H1 (cell line): ENCODE measurements around the gene JPH3. TPM values are rescaled to one million over a fixed set of nuclear protein-coding genes. Genes with fewer than 3 reads are reported as not detected.

ENCODE experiments used
- CTCF ChIA-PET: fragments of 300-600 bp; sonication (Branson Sonifier 250); formaldehyde crosslinking; loops from one replicate; lab custom pipeline; 2021; ENCODE audit not compliant: partially characterized antibody; lab: Charles Lee
- POLR2A ChIA-PET: fragments of 300-600 bp; sonication (Branson Sonifier 250); formaldehyde crosslinking; loops from one replicate; lab custom pipeline; 2021; ENCODE audit warnings: inconsistent platforms; ENCODE audit not compliant: partially characterized antibody; lab: Charles Lee
- DNase-seq, 2 experiments: peaks; one replicate each; pipeline versions ENCODE4 v3.0.0 to v3.0.0-alpha.2; 2010 to 2022; ENCODE audit warnings: low spot score in 2 of 2, low read depth in 1 of 2, mixed read lengths in 1 of 2
- FAIRE-seq: peaks from 2 replicates; lab custom pipeline; 2011; peaks lifted over from hg19 to GRCh38; lab: Jason Lieb, UNC
- H2AFZ ChIP-seq: 2 replicates; pipeline ENCODE4 v1.8.1; 2012; ENCODE audit warnings: low read length, inconsistent platforms
- H2AK5ac ChIP-seq: 2 replicates; pipeline ENCODE4 v1.6.1; 2013; ENCODE audit warnings: low read depth, low read length
- H2BK120ac ChIP-seq: replicated peaks from 2 replicates; pipeline ENCODE3; 2013; ENCODE audit warnings: low read depth, low read length, inconsistent platforms
- H2BK12ac ChIP-seq: 2 replicates; pipeline ENCODE4 v1.6.1; 2013; ENCODE audit warnings: low read depth, low read length
- H2BK15ac ChIP-seq: 2 replicates; pipeline ENCODE4 v1.6.1; 2013; ENCODE audit warnings: low read length
- H2BK20ac ChIP-seq: 2 replicates; pipeline ENCODE4 v1.6.1; 2013; ENCODE audit warnings: low read length
- H2BK5ac ChIP-seq: 2 replicates; pipeline ENCODE4 v1.6.1; 2013; ENCODE audit warnings: low read depth, low read length
- H3K14ac ChIP-seq: 2 replicates; pipeline ENCODE4 v1.6.1; 2013; ENCODE audit warnings: inconsistent platforms; ENCODE audit not compliant: insufficient read length
- H3K18ac ChIP-seq: 2 replicates; pipeline ENCODE4 v1.6.1; 2013; ENCODE audit warnings: low read length; ENCODE audit errors: extremely low read depth
- H3K23ac ChIP-seq: 2 replicates; pipeline ENCODE4 v1.6.1; 2013; ENCODE audit warnings: inconsistent platforms; ENCODE audit not compliant: insufficient read length
- H3K23me2 ChIP-seq: 2 replicates; pipeline ENCODE4 v1.6.1; 2013; ENCODE audit warnings: low read depth, low read length
- H3K27ac ChIP-seq: 2 replicates; pipeline ENCODE4 v1.6.1; 2011; ENCODE audit warnings: low read depth, low read length, inconsistent platforms
- H3K27me3 ChIP-seq, 4 experiments: replicated peaks in 1 of 4; 1 replicate in 1 of 4; 2 replicates in 3 of 4; pipeline versions ENCODE4 v1.6.1 to v1.8.1; 2011 to 2013; ENCODE audit warnings: low read length in 3 of 4, mild to moderate bottlenecking in 3 of 4, inconsistent platforms in 2 of 4, mixed read lengths in 2 of 4, moderate library complexity in 1 of 4; ENCODE audit not compliant: control insufficient read depth in 3 of 4, insufficient read depth in 3 of 4; ENCODE audit errors: extremely low read depth in 1 of 4
- H3K36me3 ChIP-seq, 4 experiments: 2 replicates each; pipeline versions ENCODE4 v1.6.1 to v1.8.1; 2011 to 2013; ENCODE audit warnings: mild to moderate bottlenecking in 4 of 4, low read length in 3 of 4, moderate library complexity in 2 of 4, control low read depth in 1 of 4, inconsistent platforms in 1 of 4; ENCODE audit not compliant: insufficient read depth in 4 of 4, control insufficient read depth in 2 of 4
- H3K4ac ChIP-seq: replicated peaks from 2 replicates; pipeline ENCODE3; 2013; ENCODE audit warnings: low read length, low read depth, mixed read lengths, inconsistent platforms; ENCODE audit not compliant: insufficient read length
- H3K4me1 ChIP-seq, 4 experiments: replicated peaks in 1 of 4; 1 replicate in 1 of 4; 2 replicates in 3 of 4; pipeline versions ENCODE4 v1.6.1 to v1.8.1; 2011 to 2013; ENCODE audit warnings: low read length in 3 of 4, inconsistent platforms in 2 of 4, mixed read lengths in 1 of 4; ENCODE audit not compliant: insufficient read depth in 4 of 4, control insufficient read depth in 3 of 4
- H3K4me2 ChIP-seq, 2 experiments: 2 replicates each; pipeline versions ENCODE4 v1.6.1 to v1.8.1; 2011 to 2013; ENCODE audit warnings: low read depth in 2 of 2, low read length in 2 of 2, control low read depth in 1 of 2, inconsistent platforms in 1 of 2, mild to moderate bottlenecking in 1 of 2; ENCODE audit not compliant: insufficient read depth in 1 of 2
- H3K4me3 ChIP-seq, 4 experiments: fragments of 200-600, 300-600 bp in 1 of 4; sonication (generic), shearing (Covaris generic), sonication (Bioruptor Twin) in 1 of 4; 2 replicates each; pipeline versions ENCODE4 v1.5.1 to v1.8.1; 2011 to 2016; ENCODE audit warnings: low read length in 4 of 4, low read depth in 3 of 4, control low read depth in 2 of 4, inconsistent platforms in 2 of 4, mild to moderate bottlenecking in 2 of 4, mixed read lengths in 1 of 4, moderate library complexity in 1 of 4; ENCODE audit not compliant: insufficient read depth in 2 of 4; ENCODE audit errors: extremely low read depth in 1 of 4
- H3K56ac ChIP-seq: replicated peaks from 2 replicates; pipeline ENCODE3; 2013; ENCODE audit warnings: low read depth, mild to moderate bottlenecking, mixed read lengths, low read length, inconsistent platforms; ENCODE audit not compliant: insufficient read length
- H3K79me1 ChIP-seq: 2 replicates; pipeline ENCODE4 v1.6.1; 2013; ENCODE audit warnings: low read depth, low read length, control low read depth
- H3K79me2 ChIP-seq, 2 experiments: 2 replicates each; pipeline versions ENCODE4 v1.6.1 to v1.8.1; 2012 to 2013; ENCODE audit warnings: low read length in 2 of 2, mild to moderate bottlenecking in 2 of 2, inconsistent platforms in 1 of 2; ENCODE audit not compliant: insufficient read depth in 2 of 2, control insufficient read depth in 1 of 2
- H3K9ac ChIP-seq, 4 experiments: replicated peaks in 1 of 4; 1 replicate in 1 of 4; 2 replicates in 3 of 4; pipeline versions ENCODE4 v1.6.1 to v1.8.1; 2011 to 2013; ENCODE audit warnings: low read depth in 3 of 4, low read length in 3 of 4, control low read depth in 2 of 4, mild to moderate bottlenecking in 2 of 4, moderate library complexity in 2 of 4, inconsistent platforms in 1 of 4; ENCODE audit errors: extremely low read depth in 1 of 4
- H3K9me3 ChIP-seq, 2 experiments: 2 replicates each; pipeline versions ENCODE4 v1.6.1 to v1.8.1; 2012 to 2013; ENCODE audit warnings: mild to moderate bottlenecking in 2 of 2, moderate library complexity in 2 of 2, control low read depth in 1 of 2, inconsistent platforms in 1 of 2, low read depth in 1 of 2, low read length in 1 of 2, mixed read lengths in 1 of 2; ENCODE audit not compliant: insufficient read depth in 2 of 2
- H4K20me1 ChIP-seq, 2 experiments: replicated peaks in 1 of 2; 2 replicates each; pipeline versions ENCODE3 to v1.8.1; 2011 to 2013; ENCODE audit warnings: inconsistent platforms in 2 of 2, low read length in 2 of 2, mild to moderate bottlenecking in 1 of 2; ENCODE audit not compliant: insufficient read depth in 2 of 2, control insufficient read depth in 1 of 2
- H4K5ac ChIP-seq: 2 replicates; pipeline ENCODE4 v1.6.1; 2013; ENCODE audit warnings: low read length, low read depth, mixed read lengths, inconsistent platforms; ENCODE audit not compliant: insufficient read length
- H4K8ac ChIP-seq: 2 replicates; pipeline ENCODE4 v1.8.0; 2013; ENCODE audit warnings: mild to moderate bottlenecking, moderate library complexity, low read length, inconsistent platforms; ENCODE audit not compliant: insufficient read depth; ENCODE audit errors: extremely low read depth
- H4K91ac ChIP-seq: replicated peaks from 2 replicates; pipeline ENCODE3; 2013; ENCODE audit warnings: low read length, mixed read lengths, inconsistent platforms; ENCODE audit not compliant: insufficient read length
- CHD2 ChIP-seq: IDR thresholded peaks from 2 replicates; pipeline ENCODE4 v1.6.1; 2012; ENCODE audit warnings: low read length, improper control_type of control experiment
- KDM4A ChIP-seq: IDR thresholded peaks from one replicate; pipeline ENCODE4 v1.7.1; 2012; ENCODE audit warnings: low read depth, mild to moderate bottlenecking, moderate library complexity, low read length, inconsistent platforms; ENCODE audit not compliant: severe bottlenecking
- POLR2A ChIP-seq, 2 experiments: IDR thresholded peaks; 1 replicate in 1 of 2; 2 replicates in 1 of 2; pipeline ENCODE4 v1.6.1; 2011; ENCODE audit warnings: low read depth in 2 of 2, low read length in 2 of 2, mild to moderate bottlenecking in 2 of 2; ENCODE audit errors: control extremely low read depth in 1 of 2
- POLR2AphosphoS5 ChIP-seq: IDR thresholded peaks from 2 replicates; pipeline ENCODE4 v1.6.1; 2011; ENCODE audit warnings: low read depth, low read length
- RFX5 ChIP-seq: IDR thresholded peaks from 2 replicates; pipeline ENCODE4 v1.6.1; 2011; ENCODE audit warnings: low read depth, low read length, improper control_type of control experiment, borderline replicate concordance
- SP2 ChIP-seq: IDR thresholded peaks from 2 replicates; pipeline ENCODE4 v1.6.1; 2012; ENCODE audit warnings: mild to moderate bottlenecking, low read length, inconsistent platforms
- SP4 ChIP-seq: IDR thresholded peaks from 2 replicates; pipeline ENCODE4 v1.6.1; 2012; ENCODE audit warnings: low read length, inconsistent platforms
- WGBS, 2 experiments: shearing (Covaris generic) in 1 of 2; methylation state at CpG; one replicate each; pipeline versions ENCODE4 v1.1.6 to v1.1.7; 2013 to 2015; ENCODE audit warnings: low lambda C conversion rate in 2 of 2, mixed read lengths in 2 of 2, inconsistent platforms in 1 of 2, low coverage in 1 of 2, missing lambda C conversion rate in 1 of 2; ENCODE audit not compliant: insufficient replicate concordance in 2 of 2, insufficient coverage in 1 of 2, insufficient read length in 1 of 2; ENCODE audit errors: extremely low coverage in 1 of 2, missing lambda C conversion rate in 1 of 2; 5-methylcytosine and 5-hydroxymethylcytosine counted together
- polyA plus RNA-seq, 7 experiments: library from polyadenylated mRNA; depleted of rRNA in 3 of 7; stranded (reverse) in 5 of 7; unstranded in 2 of 7; fragments of >200 nt in 5 of 7; fragments of 200-250 nt in 2 of 7; gene quantifications; 1 replicate in 5 of 7; 2 replicates in 1 of 7; 4 replicates in 1 of 7; pipeline versions ENCODE4 v1.2.1 to v1.2.3, GENCODE V29; 2011 to 2013; ENCODE audit warnings: missing spikeins in 2 of 7, mixed read lengths in 2 of 7
- total RNA-seq: library from RNA; stranded (reverse); fragmentation: NEBNext Ultra II Directional; extraction: Animal tissue kit (Norgen Biotek cat#: 25700); gene quantifications from 2 replicates; pipeline ENCODE4 v1.2.1, GENCODE V29; 2021
- TF ChIP-seq, protein P1 (sequence below): IDR thresholded peaks from 2 replicates; pipeline ENCODE4 v1.6.1; 2011; ENCODE audit warnings: low read depth, mild to moderate bottlenecking, low read length; ENCODE audit not compliant: insufficient read depth

The JPH3 gene
- total and polyA plus RNA-seq, 2 of the 8 experiments (the other 6 are each of a cell fraction or from before 2014, with no cell fraction given), result 10.3 to 28.3 TPM

- Histone ChIP-seq H2BK120ac (no peak overlapping the region), H2BK5ac (no peak overlapping the region), H3K36me3 (peaks cover 6 to 26% (median 13%) of the 10 kb centered on the region in 4 experiments; a peak in 6 of 8 replicates), H3K18ac (no peak overlapping the region), H4K8ac (no peak overlapping the region), H4K91ac (no peak overlapping the region), H2AK5ac (no peak overlapping the region), H4K20me1 (peaks cover 4 to 13% of the 10 kb centered on the region in 2 experiments), H2BK15ac (no peak overlapping the region), H3K79me1 (peaks cover 5% of the 10 kb centered on the region; the same call in 1 of the 2 replicates), H2AFZ (no peak overlapping the region), H3K27me3 (no peaks in the 10 kb centered on the region), H2BK20ac (no peak overlapping the region), H2BK12ac (no peak overlapping the region), H3K79me2 (no peaks in the 10 kb centered on the region; a peak in 1 of 4 replicates), H3K9ac (no peak overlapping the region), H3K4me1 (peaks cover 0 to 3% (median 0%) of the 10 kb centered on the region in 4 experiments; a peak in 2 of 7 replicates), H4K5ac (no peak overlapping the region), H3K27ac (no peak overlapping the region), H3K56ac (no peak overlapping the region), H3K4ac (no peak overlapping the region), H3K4me2 (no peak overlapping the region), H3K23ac (no peak overlapping the region), H3K9me3 (no peaks in the 10 kb centered on the region), H3K4me3 (no peak overlapping the region), H3K14ac (no peak overlapping the region), H3K23me2 (no peaks in the 10 kb centered on the region)
- TF ChIP-seq RFX5, result no peak
- TF ChIP-seq KDM4A, result no peak
- TF ChIP-seq POLR2AphosphoS5, result no peak
- TF ChIP-seq CHD2, result no peak
- TF ChIP-seq POLR2A (IDR thresholded peaks at IDR 0.05; ENCODE audit: control extremely low read depth in 1 of 2, low read depth in 2 of 2, low read length in 2 of 2), result no peak
- TF ChIP-seq, protein P1, sequence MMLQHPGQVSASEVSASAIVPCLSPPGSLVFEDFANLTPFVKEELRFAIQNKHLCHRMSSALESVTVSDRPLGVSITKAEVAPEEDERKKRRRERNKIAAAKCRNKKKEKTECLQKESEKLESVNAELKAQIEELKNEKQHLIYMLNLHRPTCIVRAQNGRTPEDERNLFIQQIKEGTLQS, result no peak
- TF ChIP-seq SP4, result no peak
- no peak for TF ChIP-seq SP2
- no peak for DNase-seq
- 84% methylated on average over 10 of the region's 29 CpGs; no CpG with 5 or more reads in 1 of the 2 experiments for WGBS, 2 experiments
- POLR2A ChIA-PET, result no interaction called here
- no peak for FAIRE-seq
- CTCF ChIA-PET, result interaction anchor here (1.0 to 3.3 kb wide), 11 partner anchors 13 to 133 kb away, joined by 3 to 47 read pairs (median 5); no protein-coding TSS in a partner anchor
These were observed 101.6 kb downstream of the JPH3 start for GRCh38 chr16:87703835-87704375.
